Measurements from ENCODE around the gene CASKIN2.

Gene CASKIN2, protein sequence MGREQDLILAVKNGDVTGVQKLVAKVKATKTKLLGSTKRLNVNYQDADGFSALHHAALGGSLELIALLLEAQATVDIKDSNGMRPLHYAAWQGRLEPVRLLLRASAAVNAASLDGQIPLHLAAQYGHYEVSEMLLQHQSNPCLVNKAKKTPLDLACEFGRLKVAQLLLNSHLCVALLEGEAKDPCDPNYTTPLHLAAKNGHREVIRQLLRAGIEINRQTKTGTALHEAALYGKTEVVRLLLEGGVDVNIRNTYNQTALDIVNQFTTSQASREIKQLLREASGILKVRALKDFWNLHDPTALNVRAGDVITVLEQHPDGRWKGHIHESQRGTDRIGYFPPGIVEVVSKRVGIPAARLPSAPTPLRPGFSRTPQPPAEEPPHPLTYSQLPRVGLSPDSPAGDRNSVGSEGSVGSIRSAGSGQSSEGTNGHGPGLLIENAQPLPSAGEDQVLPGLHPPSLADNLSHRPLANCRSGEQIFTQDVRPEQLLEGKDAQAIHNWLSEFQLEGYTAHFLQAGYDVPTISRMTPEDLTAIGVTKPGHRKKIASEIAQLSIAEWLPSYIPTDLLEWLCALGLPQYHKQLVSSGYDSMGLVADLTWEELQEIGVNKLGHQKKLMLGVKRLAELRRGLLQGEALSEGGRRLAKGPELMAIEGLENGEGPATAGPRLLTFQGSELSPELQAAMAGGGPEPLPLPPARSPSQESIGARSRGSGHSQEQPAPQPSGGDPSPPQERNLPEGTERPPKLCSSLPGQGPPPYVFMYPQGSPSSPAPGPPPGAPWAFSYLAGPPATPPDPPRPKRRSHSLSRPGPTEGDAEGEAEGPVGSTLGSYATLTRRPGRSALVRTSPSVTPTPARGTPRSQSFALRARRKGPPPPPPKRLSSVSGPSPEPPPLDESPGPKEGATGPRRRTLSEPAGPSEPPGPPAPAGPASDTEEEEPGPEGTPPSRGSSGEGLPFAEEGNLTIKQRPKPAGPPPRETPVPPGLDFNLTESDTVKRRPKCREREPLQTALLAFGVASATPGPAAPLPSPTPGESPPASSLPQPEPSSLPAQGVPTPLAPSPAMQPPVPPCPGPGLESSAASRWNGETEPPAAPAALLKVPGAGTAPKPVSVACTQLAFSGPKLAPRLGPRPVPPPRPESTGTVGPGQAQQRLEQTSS (N-terminal part only)

GRCh38 chr17:75515496-75516254, at the start of gene CASKIN2:
CASKIN2 (minus strand) TSS chr17:75515537; CDS start chr17:75513804, 1,733 bp downstream.
- FAIRE-seq = no peak

DNA sequence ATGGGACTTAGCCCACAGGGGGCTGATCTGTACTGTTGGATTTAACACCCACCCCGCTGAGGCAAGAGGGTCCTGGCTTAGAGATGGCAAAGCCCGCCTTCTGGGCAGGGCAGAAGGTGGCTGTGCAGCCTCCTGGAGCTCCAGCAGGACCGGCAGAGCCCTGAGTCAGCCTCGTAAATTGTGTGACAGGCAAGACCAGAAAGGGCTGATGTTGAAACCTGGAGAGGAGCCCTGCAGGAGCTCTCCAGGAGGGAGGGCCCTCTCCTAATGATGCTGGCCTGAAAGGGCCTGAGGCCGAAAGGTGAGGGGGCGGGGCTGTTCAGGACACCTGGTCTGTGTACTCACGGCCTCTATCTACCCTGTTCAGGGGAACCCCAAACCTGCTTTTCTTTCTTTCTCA, 49.7 kb upstream of the CASKIN2 start:
- no peak for FAIRE-seq

DNA sequence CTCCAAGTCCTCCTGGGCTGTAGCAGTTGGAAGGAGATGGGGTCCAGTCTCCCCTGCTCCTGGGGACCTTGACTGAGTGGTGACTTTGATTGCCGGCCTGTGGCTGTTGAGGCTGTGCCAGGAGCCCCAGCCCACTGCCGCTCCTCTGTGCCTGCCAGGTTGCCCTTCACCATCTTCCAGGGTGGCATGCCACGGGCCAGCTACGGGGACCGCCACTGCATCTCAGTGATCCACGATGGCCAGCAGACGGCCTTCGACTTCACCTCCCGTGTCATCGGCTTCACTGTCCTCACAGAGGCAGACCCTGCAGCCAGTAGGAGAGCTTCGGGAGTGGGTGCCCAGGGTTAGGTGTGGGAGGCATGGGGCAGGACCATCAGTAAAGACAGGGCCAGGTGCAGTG, 48.9 kb upstream of the CASKIN2 start:
- no peak for FAIRE-seq

DNA sequence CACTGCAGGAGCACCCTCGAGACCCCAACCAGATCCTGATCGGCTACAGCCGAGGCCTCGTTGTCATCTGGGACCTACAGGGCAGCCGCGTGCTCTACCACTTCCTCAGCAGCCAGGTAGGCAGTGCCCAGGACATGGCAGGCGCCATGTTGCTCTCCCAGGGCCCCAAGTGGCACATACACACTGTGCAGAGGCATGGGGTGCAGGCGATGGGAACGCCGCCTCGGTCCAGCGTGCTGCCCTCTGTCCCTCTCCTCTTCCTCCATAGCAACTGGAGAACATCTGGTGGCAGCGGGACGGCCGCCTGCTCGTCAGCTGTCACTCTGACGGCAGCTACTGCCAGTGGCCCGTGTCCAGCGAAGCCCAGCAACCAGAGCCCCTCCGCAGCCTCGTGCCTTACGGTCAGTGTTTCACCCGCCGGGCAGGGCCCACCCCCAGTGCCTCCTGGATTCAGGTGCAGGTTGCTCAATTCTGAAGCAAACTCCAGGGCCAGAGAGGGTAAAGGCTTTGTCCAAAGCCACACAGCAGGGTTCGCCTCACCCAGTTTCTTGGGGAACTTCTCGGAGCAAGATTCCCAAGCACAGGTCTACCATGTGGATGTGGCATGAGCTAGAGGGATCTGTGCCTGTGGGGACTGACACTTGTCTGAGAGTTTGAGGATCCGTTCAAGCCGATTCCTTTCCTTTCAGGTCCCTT, 47.9 kb upstream of the CASKIN2 start:
- FAIRE-seq = no peak

- FAIRE-seq = no peak
Observed at GRCh38 chr17:75561927-75562603, 46.7 kb upstream of the CASKIN2 start.

GRCh38 chr17:75559958-75560533, 44.7 kb upstream of the CASKIN2 start:
- FAIRE-seq = no peak

DNA sequence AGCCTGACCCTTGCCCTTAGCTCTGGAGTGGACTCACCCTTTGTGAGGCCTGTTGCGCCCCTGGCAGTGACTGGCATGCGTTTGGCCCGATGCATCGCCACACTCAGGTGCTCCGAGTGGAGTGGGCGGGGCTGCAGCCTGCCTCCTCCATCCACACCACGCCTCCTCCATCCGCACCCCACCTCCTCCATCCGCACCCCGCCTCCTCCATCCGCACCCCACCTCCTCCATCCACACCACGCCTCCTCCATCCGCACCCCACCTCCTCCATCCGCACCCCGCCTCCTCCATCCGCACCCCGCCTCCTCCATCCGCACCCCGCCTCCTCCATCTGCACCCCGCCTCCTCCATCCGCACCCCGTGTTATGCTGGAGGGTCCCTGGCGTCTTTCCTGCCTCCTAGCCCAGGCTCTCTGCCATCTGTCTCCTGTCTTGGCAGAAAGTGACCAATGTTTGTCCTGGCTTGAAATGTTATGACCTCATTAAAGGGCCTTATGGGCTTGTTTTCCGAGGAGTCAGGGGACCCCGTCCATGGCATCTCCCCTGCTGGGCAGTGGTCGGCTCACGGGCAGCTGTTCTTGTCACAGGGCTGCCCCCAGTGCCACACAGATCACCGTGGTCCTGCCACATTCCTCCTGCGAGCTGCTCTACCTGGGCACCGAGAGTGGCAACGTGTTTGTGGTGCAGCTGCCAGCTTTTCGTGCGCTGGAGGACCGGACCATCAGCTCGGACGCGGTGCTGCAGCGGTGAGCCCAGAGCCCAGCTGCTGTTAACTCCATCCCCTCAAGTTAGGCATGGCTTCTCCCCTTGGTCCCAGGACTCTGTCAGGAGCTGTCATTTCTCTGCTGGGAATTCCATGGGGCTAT, 43.6 kb upstream of the CASKIN2 start:
- no peak for FAIRE-seq

DNA sequence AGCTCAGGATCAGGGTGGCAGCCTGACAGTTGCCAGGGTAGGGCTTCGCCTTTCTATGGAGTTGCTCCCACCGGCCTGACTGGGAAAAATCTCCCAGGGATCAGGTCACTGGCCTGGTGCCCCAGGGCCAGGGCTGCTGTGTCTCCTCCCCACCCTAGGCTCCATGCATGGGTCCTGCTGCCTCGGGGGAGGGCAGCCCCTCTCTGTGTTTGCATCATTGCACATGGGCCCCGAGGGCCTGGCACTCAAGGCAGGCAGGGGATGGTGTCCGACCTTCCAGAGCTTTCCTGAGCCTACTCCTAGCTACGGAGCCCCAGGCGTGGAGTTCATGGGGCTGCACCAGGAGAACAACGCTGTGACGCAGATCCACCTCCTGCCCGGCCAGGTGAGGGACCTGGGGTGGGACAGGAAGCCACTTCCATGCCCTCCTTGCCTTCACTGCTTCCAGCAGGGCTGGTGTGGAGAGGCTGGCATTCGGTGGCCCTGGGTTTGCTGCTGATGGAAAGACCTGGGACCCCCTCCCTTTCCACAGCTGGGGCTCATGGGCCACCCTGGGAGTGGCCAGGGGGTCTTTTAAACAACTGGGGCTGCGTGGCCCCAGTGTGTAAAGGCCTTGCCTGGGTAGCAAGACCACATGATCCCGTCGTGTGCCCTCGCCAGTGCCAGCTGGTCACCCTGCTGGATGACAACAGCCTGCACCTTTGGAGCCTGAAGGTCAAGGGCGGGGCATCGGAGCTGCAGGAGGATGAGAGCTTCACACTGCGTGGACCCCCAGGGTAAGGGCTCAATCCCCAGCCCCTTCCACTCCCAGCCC, 42.7 kb upstream of the CASKIN2 start:
- no peak for FAIRE-seq

DNA sequence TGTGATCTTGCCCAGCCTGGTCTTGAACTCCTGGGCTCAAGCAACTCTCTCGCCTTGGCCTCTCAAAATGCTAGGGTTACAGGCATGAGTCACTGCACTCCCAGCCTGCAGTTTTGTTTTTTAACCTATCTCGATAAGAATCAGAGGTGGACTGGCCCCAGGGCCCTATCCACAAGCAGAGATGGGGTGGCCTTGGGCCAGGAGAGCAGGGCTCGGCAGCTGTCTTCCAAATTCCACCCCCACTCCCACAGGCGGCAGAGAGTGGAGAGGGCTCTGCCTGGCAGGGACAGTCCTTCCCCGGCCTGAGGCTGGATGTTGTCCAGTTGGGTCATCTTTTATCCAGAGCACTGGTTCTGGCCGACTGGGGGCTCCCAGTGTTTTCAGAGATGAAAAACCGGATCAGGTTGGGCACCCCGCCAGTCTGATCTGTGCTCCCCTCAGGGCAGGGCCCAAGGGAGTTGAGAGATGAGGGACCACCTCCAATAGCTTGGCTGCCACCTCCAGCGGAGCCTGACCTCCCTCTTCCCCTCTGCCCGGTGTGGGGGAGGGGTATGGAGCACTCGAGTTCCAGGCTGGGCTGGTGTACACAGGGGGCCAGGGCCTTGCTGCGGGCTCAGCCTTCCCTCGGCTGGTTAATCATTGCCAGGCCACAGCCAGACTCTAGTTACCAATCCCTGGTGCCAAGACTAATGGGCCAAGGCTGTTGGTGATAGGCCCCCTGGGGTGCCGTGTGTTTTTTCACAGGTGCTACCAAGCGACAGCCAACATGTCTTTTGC, 41.9 kb upstream of the CASKIN2 start:
- FAIRE-seq = no peak

DNA sequence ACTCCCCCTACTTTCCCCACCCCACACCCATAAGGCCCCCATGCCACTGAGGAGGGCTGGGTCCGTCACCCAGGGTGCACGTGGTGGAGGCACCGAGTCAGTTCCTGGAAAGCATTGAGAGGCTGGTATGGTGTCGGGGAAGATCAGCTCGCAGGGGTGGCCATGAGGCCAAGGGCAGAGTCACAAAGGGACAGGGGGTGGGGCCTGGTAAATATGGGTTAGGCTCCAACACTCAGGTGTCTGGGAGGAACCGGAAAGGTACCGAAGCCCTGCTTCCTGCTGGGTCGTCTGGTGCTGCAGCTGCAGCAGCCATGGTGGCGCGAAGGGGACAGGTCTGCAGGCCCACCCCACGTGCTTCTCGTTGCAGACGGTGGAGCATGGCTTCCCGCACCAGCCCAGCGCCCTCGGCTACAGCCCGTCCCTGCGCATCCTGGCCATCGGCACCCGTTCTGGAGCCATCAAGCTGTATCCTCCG, 40.4 kb upstream of the CASKIN2 start:
- no peak for FAIRE-seq

GRCh38 chr17:75553295-75554110, 38.2 kb upstream of the CASKIN2 start:
- no peak for FAIRE-seq

DNA sequence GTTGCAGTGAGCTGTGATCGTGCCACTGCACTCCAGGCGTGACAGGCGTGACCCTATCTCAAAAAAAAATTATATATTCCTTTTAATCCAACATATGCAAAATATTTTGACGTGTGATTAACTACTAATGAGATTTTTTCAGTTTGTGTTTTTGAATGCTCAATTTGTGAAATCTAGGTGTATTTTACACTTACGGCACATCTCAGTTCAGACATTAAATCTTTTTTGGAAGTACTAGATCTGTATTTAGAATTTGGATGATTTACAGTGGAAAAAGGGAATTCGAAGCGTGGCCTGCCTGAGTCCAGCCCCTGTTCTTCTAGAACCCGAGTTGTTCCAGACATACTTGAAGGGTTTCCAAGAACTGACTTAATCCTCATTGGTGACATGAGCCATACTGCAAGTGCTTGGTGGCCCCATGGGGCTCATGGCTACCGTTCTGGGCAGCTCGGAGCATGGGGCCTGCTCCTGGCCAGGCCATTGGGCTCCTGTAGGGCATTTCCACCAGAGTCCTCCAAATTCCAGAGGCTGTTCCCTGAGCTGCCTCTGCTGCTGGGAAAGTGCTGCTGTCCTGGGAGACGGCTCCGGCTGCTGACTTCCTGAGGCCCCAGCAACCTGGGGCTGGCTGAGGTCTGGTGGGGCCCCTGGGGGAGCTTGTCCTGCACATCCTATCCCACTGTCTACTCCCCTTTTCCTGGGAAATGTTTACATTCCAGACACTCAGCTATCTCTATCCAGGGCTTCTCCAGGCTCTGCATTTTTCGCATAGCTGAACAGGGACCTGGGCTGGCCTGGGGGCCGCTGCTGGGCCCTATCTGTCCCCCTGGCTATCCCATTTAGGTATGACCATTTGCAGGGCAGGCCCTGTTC, 37.3 kb upstream of the CASKIN2 start:
- no peak for FAIRE-seq

DNA sequence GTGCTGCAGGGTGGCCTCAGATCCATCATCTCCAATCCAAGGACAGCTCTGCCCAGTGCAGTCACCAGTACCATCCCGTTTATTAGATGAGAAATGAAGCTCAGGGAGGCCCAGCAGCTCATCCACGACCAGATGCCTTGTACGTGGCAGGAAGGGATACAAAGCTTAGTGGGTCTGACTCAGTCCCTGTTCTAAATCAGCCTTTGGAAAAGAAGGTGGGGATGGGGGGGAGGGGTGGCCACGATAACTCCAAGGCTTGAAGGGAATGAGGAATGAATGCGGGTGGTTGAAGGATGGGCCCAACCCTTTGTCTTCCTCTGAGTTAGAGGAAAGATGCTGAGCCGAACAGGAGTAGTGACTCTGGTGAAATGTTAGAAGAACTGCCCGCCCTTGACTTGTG, 35.9 kb upstream of the CASKIN2 start:
- FAIRE-seq = no peak

- FAIRE-seq = no peak
Observed at GRCh38 chr17:75550139-75550465, 34.8 kb upstream of the CASKIN2 start.

DNA sequence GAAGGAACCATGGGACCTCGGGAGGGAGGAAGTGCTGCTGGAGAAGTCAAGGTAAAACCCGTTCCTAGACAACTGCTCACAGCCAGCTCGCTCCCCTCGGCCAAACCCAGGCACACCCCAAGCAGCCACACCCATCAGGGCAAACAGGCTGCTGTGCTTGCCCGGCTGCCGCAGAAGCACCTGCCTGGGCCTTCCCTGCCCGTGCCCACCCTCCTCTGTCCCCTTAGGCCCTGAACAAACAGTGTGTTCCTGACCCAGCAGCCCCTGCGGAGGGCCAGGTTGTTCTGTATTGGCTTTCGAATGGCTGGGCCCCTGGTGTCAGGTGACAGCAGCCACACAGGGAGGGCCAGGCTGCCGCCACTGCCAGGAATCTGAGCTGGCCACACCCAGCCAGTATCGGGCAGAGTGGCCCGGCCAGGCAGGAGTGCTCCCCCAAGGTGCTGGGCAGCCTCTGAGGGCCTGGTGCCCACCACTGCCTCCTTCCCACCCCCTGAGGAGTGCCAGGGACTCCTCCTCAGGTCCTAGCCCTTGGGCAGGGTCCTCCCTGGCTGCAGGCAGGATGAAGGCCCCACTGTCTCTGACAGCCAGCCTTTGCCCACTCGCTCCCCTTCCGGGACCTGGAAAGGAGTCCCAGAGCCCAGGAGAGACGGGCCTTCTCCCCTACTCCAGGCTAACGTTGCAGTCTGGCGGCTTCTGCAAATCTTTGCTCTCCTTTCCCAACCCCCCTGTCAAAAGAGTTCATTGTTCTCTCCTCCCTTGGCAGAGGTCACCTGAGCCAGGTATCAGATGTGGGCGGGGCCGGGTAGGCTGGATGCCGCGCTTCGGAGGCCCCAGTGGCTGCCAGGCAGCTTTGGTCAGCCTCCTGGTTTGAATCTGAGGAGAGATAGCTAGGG, 34.2 kb upstream of the CASKIN2 start:
- no peak for FAIRE-seq

Measured in colon (tissue), 2 donors.